ENCODE data around the gene RFPL1.
"Not testable (repeated sequence)": the region's sequence is repeated elsewhere in the genome, so short reads cannot be mapped to it uniquely, and the experiment has no call there.

- peak; percentile 57 for TF ChIP-seq CTCF (conservative IDR thresholded peaks at IDR 0.05)
- TF ChIP-seq EZH2 (IDR thresholded peaks at IDR 0.05; ENCODE audit: low read depth) = not testable (repeated sequence)
These were observed 25.6 kb upstream of the RFPL1 start for GRCh38 chr22:29412772-29413171.

All from PC-9 (cell line).